Loucy (cell line): ENCODE results near the gene F13A1.

Source experiments
- EZH2phosphoT487 ChIP-seq: fragments of 200-600 bp; IDR thresholded peaks from 2 replicates; pipeline ENCODE4 v1.6.1; 2018; ENCODE audit warnings: antibody characterized with exemption, mild to moderate bottlenecking, moderate library complexity, borderline replicate concordance
- TF ChIP-seq, protein P1 (sequence below): fragments of 200-600 bp; sonication (generic); conservative IDR thresholded peaks from 2 replicates; pipeline ENCODE4 v1.5.1; 2014; ENCODE audit warnings: mild to moderate bottlenecking, antibody characterized with exemption, low read length

DNA sequence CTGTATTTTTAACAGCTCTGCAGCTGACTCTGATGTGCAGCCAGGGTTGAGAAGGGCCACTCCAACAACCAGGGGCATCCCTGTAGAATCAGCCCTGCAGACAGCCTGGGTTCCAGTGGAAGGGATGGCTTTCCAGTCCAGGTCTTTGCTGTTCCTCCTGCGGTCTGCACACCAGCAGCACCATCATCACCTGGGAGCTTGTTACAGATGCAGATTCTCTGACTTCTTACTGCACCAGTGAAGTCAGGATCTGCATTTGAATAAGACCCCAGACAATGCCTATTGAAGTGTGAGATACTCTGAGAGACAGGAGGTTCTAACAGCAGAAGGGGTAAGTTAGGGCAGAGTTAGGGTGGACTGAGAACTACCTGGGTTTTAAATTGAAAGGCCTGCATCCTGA, 151.3 kb downstream of the F13A1 start:
- TF ChIP-seq, protein P1, sequence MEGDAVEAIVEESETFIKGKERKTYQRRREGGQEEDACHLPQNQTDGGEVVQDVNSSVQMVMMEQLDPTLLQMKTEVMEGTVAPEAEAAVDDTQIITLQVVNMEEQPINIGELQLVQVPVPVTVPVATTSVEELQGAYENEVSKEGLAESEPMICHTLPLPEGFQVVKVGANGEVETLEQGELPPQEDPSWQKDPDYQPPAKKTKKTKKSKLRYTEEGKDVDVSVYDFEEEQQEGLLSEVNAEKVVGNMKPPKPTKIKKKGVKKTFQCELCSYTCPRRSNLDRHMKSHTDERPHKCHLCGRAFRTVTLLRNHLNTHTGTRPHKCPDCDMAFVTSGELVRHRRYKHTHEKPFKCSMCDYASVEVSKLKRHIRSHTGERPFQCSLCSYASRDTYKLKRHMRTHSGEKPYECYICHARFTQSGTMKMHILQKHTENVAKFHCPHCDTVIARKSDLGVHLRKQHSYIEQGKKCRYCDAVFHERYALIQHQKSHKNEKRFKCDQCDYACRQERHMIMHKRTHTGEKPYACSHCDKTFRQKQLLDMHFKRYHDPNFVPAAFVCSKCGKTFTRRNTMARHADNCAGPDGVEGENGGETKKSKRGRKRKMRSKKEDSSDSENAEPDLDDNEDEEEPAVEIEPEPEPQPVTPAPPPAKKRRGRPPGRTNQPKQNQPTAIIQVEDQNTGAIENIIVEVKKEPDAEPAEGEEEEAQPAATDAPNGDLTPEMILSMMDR, result no peak
- no peak for TF ChIP-seq EZH2phosphoT487
